HepG2 (cell line): Measurements from ENCODE around the gene PACS1. TPM values are rescaled to one million over a fixed set of nuclear protein-coding genes. Genes with fewer than 3 reads are reported as not detected.

Source experiments
- CCAR2 ChIP-seq: fragments of 200-400 bp; formaldehyde crosslinking; optimal IDR thresholded peaks from 2 replicates; pipeline ENCODE3; 2018; ENCODE audit warnings: low read depth, mild to moderate bottlenecking, low read length, moderate library complexity
- ELF1 ChIP-seq: sonication (generic); formaldehyde crosslinking; IDR thresholded peaks from 2 replicates; pipeline ENCODE4 v1.4.0; 2020; ENCODE audit warnings: missing genetic modification reagents
- EZH2 ChIP-seq: conservative IDR thresholded peaks from 2 replicates; pipeline ENCODE4 v1.6.1; 2012; ENCODE audit warnings: mild to moderate bottlenecking, low read depth, low read length, moderate library complexity
- PHF5A ChIP-seq: IDR thresholded peaks from one replicate; pipeline ENCODE4 v1.6.1; 2018; ENCODE audit warnings: low read depth, missing genetic modification reagents; ENCODE audit not compliant: unreplicated experiment
- SALL2 ChIP-seq: sonication (generic); formaldehyde crosslinking; IDR thresholded peaks from 2 replicates; pipeline ENCODE4 v1.8.1; 2023; ENCODE audit warnings: mild to moderate bottlenecking, missing genetic modification reagents, inconsistent platforms
- SMARCE1 ChIP-seq: fragments of 450-650 bp; IDR thresholded peaks from 2 replicates; pipeline ENCODE4 v1.6.1; 2017; ENCODE audit warnings: borderline replicate concordance
- SP1 ChIP-seq, 2 experiments: fragments of 450-650 bp in 1 of 2; sonication (generic) in 1 of 2; formaldehyde crosslinking in 1 of 2; IDR thresholded peaks; 2 replicates each; pipeline versions ENCODE4 v1.4.0 to v1.6.1; 2016 to 2020; ENCODE audit warnings: missing genetic modification reagents in 1 of 2
- STAG1 ChIP-seq: sonication (generic); formaldehyde crosslinking; IDR thresholded peaks from 2 replicates; pipeline ENCODE4 v1.4.0; 2020; ENCODE audit warnings: missing genetic modification reagents
- TBX2 ChIP-seq: sonication (generic); formaldehyde crosslinking; IDR thresholded peaks from 2 replicates; pipeline ENCODE4 v1.5.0; 2020; ENCODE audit warnings: missing genetic modification reagents, mild to moderate bottlenecking, borderline replicate concordance
- TERF1 ChIP-seq: sonication (generic); formaldehyde crosslinking; IDR thresholded peaks from 2 replicates; pipeline ENCODE4 v1.8.0; 2022; ENCODE audit warnings: mild to moderate bottlenecking, missing genetic modification reagents, moderate library complexity
- ZBTB38 ChIP-seq: sonication (generic); formaldehyde crosslinking; IDR thresholded peaks from 2 replicates; pipeline ENCODE4 v1.5.1; 2020; ENCODE audit warnings: mild to moderate bottlenecking, missing genetic modification reagents
- ZFP36L1 ChIP-seq: sonication (generic); formaldehyde crosslinking; IDR thresholded peaks from 2 replicates; pipeline ENCODE4 v1.8.0; 2022; ENCODE audit warnings: mild to moderate bottlenecking, missing genetic modification reagents, moderate library complexity
- ZNF256 ChIP-seq: sonication (generic); formaldehyde crosslinking; conservative IDR thresholded peaks from 2 replicates; pipeline ENCODE4 v1.4.0; 2020; ENCODE audit warnings: missing genetic modification reagents
- ZNF431 ChIP-seq: sonication (generic); formaldehyde crosslinking; IDR thresholded peaks from 2 replicates; pipeline ENCODE4 v1.9.0; 2022; ENCODE audit warnings: missing genetic modification reagents, low read depth, mild to moderate bottlenecking, borderline replicate concordance
- ZNF557 ChIP-seq: sonication (generic); formaldehyde crosslinking; IDR thresholded peaks from 2 replicates; pipeline ENCODE4 v1.4.0; 2020; ENCODE audit warnings: missing genetic modification reagents
- ZNF710 ChIP-seq: sonication (generic); formaldehyde crosslinking; IDR thresholded peaks from 2 replicates; pipeline ENCODE4 v1.5.0; 2020; ENCODE audit warnings: mild to moderate bottlenecking, missing genetic modification reagents, borderline replicate concordance
- ZNF75D ChIP-seq: sonication (generic); formaldehyde crosslinking; IDR thresholded peaks from 2 replicates; pipeline ENCODE4 v1.8.1; 2023; ENCODE audit warnings: missing genetic modification reagents, mild to moderate bottlenecking, borderline replicate concordance
- ZNF788 ChIP-seq: sonication (generic); formaldehyde crosslinking; IDR thresholded peaks from 2 replicates; pipeline ENCODE4 v1.5.0; 2020; ENCODE audit warnings: mild to moderate bottlenecking, missing genetic modification reagents, borderline replicate concordance
- ZSCAN22 ChIP-seq: sonication (generic); formaldehyde crosslinking; IDR thresholded peaks from 2 replicates; pipeline ENCODE4 v1.4.0; 2020; ENCODE audit warnings: mild to moderate bottlenecking, missing genetic modification reagents
- polyA plus RNA-seq, 8 experiments: library from polyadenylated mRNA; depleted of rRNA in 3 of 8; stranded (reverse) in 7 of 8; unstranded in 1 of 8; fragments of >200 nt; fragmentation: Illumina TruSeq in 4 of 8; extraction: Trizol in 4 of 8; gene quantifications; 2 replicates each; pipeline versions ENCODE4 v1.2.1 to v1.2.3, GENCODE V29; 2011 to 2016; ENCODE audit warnings: low read depth in 4 of 8, missing spikeins in 1 of 8, mixed read lengths in 1 of 8; ENCODE audit not compliant: insufficient read depth in 1 of 8
- total RNA-seq, 5 experiments: library from RNA; depleted of rRNA; stranded (reverse); fragments of >200 nt; fragmentation: Illumina TruSeq; extraction: Trizol; gene quantifications; 2 replicates each; pipeline ENCODE4 v1.2.3, GENCODE V29; 2016; ENCODE audit warnings: low read depth in 1 of 5
- TF ChIP-seq, protein P1 (sequence below): sonication (generic); formaldehyde crosslinking; IDR thresholded peaks from 2 replicates; pipeline ENCODE4 v1.5.1; 2020; ENCODE audit warnings: mild to moderate bottlenecking, missing genetic modification reagents, moderate library complexity
- TF ChIP-seq, protein P2 (sequence below): sonication (generic); formaldehyde crosslinking; IDR thresholded peaks from 2 replicates; pipeline ENCODE4 v1.4.0; 2020; ENCODE audit warnings: missing genetic modification reagents, borderline replicate concordance

The PACS1 gene
- total and polyA plus RNA-seq, 2 of the 13 experiments (the other 11 are each of a cell fraction or from before 2014, with no cell fraction given), result 7.6 to 8.6 TPM

DNA sequence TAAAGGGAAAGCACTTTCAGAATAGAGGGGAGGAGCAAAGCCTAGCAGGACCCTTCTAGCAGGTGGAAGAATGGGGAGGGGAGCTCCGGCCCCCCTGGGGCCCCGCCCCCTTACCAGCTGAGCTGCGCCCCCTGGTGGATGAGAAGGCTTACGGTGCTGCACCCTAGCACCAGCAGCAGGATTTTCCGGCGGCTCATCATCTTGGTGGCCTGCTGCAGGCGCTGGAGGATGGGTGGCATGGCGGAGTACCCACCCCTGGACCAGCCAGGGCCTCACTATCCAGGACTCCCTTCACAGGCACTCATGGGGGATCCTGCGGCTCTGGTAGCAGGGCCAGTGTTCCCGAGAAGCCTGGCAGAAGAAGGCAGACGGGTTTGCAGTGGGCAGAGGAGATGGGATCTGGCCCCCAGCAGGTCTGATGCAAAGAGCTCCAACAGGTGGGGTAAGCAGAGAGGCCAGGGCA is 24.9 kb upstream of the PACS1 start (continued):
- TF ChIP-seq ZNF75D (no peak), ZNF256 (CRISPR knock-in tag) (no peak), ZFP36L1 (no peak), ZSCAN22 (CRISPR knock-in tag) (no peak), SMARCE1 (no peak), ELF1 (CRISPR knock-in tag) (peak; percentile 24; the same call in 1 of the 2 replicates), ZNF557 (no peak), ZBTB38 (CRISPR knock-in tag) (no peak), EZH2 (no peak), ZNF788 (CRISPR knock-in tag) (peak; percentile 59; the same call in 1 of the 2 replicates), PHF5A (CRISPR knock-in tag) (no peak), TERF1 (CRISPR knock-in tag) (no peak), ZNF710 (CRISPR knock-in tag) (no peak), SALL2 (CRISPR knock-in tag) (no peak), CCAR2 (no peak), SP1 (IDR thresholded peaks at IDR 0.05) (no peak), SP1 (CRISPR knock-in tag; IDR thresholded peaks at IDR 0.05) (peak; percentile 95), ZNF431 (CRISPR knock-in tag) (0 out of 2 replicates have a peak, but pooled peaks have one; percentile 17), TBX2 (no peak), STAG1 (CRISPR knock-in tag) (peak; percentile 29; the same call in 1 of the 2 replicates)
- TF ChIP-seq, protein P1, sequence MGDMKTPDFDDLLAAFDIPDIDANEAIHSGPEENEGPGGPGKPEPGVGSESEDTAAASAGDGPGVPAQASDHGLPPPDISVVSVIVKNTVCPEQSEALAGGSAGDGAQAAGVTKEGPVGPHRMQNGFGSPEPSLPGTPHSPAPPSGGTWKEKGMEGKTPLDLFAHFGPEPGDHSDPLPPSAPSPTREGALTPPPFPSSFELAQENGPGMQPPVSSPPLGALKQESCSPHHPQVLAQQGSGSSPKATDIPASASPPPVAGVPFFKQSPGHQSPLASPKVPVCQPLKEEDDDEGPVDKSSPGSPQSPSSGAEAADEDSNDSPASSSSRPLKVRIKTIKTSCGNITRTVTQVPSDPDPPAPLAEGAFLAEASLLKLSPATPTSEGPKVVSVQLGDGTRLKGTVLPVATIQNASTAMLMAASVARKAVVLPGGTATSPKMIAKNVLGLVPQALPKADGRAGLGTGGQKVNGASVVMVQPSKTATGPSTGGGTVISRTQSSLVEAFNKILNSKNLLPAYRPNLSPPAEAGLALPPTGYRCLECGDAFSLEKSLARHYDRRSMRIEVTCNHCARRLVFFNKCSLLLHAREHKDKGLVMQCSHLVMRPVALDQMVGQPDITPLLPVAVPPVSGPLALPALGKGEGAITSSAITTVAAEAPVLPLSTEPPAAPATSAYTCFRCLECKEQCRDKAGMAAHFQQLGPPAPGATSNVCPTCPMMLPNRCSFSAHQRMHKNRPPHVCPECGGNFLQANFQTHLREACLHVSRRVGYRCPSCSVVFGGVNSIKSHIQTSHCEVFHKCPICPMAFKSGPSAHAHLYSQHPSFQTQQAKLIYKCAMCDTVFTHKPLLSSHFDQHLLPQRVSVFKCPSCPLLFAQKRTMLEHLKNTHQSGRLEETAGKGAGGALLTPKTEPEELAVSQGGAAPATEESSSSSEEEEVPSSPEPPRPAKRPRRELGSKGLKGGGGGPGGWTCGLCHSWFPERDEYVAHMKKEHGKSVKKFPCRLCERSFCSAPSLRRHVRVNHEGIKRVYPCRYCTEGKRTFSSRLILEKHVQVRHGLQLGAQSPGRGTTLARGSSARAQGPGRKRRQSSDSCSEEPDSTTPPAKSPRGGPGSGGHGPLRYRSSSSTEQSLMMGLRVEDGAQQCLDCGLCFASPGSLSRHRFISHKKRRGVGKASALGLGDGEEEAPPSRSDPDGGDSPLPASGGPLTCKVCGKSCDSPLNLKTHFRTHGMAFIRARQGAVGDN (CRISPR knock-in tag), result peak; percentile 66
- TF ChIP-seq, protein P2, sequence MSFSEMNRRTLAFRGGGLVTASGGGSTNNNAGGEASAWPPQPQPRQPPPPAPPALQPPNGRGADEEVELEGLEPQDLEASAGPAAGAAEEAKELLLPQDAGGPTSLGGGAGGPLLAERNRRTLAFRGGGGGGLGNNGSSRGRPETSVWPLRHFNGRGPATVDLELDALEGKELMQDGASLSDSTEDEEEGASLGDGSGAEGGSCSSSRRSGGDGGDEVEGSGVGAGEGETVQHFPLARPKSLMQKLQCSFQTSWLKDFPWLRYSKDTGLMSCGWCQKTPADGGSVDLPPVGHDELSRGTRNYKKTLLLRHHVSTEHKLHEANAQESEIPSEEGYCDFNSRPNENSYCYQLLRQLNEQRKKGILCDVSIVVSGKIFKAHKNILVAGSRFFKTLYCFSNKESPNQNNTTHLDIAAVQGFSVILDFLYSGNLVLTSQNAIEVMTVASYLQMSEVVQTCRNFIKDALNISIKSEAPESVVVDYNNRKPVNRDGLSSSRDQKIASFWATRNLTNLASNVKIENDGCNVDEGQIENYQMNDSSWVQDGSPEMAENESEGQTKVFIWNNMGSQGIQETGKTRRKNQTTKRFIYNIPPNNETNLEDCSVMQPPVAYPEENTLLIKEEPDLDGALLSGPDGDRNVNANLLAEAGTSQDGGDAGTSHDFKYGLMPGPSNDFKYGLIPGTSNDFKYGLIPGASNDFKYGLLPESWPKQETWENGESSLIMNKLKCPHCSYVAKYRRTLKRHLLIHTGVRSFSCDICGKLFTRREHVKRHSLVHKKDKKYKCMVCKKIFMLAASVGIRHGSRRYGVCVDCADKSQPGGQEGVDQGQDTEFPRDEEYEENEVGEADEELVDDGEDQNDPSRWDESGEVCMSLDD (CRISPR knock-in tag), result no peak
